GM12878 (cell line): ENCODE results near the gene PTPN14.

Source experiments
- BCL3 ChIP-seq: IDR thresholded peaks from 2 replicates; pipeline ENCODE4 v1.6.1; 2011; ENCODE audit warnings: borderline replicate concordance, low read depth, mild to moderate bottlenecking, moderate library complexity, low read length; ENCODE audit not compliant: insufficient read depth, poor library complexity, severe bottlenecking
- CHD4 ChIP-seq: fragments of 200-600 bp; sonication (generic); IDR thresholded peaks from 2 replicates; pipeline ENCODE4 v1.6.1; 2016; ENCODE audit warnings: mild to moderate bottlenecking
- EZH2 ChIP-seq: IDR thresholded peaks from 2 replicates; pipeline ENCODE4 v1.6.1; 2012; ENCODE audit warnings: low read depth, mild to moderate bottlenecking, control low read depth, inconsistent platforms, low read length, borderline replicate concordance; ENCODE audit not compliant: control insufficient read depth
- HDAC6 ChIP-seq: fragments of 200-600 bp; sonication (generic); IDR thresholded peaks from one replicate; pipeline ENCODE4 v1.8.0; 2017; ENCODE audit warnings: antibody characterized with exemption; ENCODE audit not compliant: unreplicated experiment
- MTA2 ChIP-seq: fragments of 450-650 bp; IDR thresholded peaks from 2 replicates; pipeline ENCODE4 v1.6.1; 2016; ENCODE audit warnings: low read depth, mild to moderate bottlenecking, moderate library complexity
- MXI1 ChIP-seq: fragments of 150-350 bp; IDR thresholded peaks from 2 replicates; pipeline ENCODE4 v1.6.1; 2011; ENCODE audit warnings: low read depth, mild to moderate bottlenecking, inconsistent platforms, low read length, improper control_type of control experiment
- POLR2A ChIP-seq: IDR thresholded peaks from 2 replicates; pipeline ENCODE4 v1.6.1; 2011; ENCODE audit warnings: low read depth, mild to moderate bottlenecking, low read length
- POLR2AphosphoS5 ChIP-seq: IDR thresholded peaks from 2 replicates; pipeline ENCODE4 v1.6.1; 2011; ENCODE audit warnings: mild to moderate bottlenecking, low read length, inconsistent platforms
- SREBF1 ChIP-seq: IDR thresholded peaks from 2 replicates; pipeline ENCODE4 v1.6.1; 2012; ENCODE audit warnings: mild to moderate bottlenecking, low read length
- YY1 ChIP-seq: IDR thresholded peaks from 2 replicates; pipeline ENCODE4 v1.6.1; 2011; ENCODE audit warnings: low read depth, mild to moderate bottlenecking, low read length
- ZBTB33 ChIP-seq: fragments of 450-650 bp; IDR thresholded peaks from 2 replicates; pipeline ENCODE4 v1.6.1; 2017; ENCODE audit warnings: mild to moderate bottlenecking
- TF ChIP-seq, protein P1 (sequence below), 3 experiments: IDR thresholded peaks in 2 of 3; conservative IDR thresholded peaks in 1 of 3; 2 replicates each; pipeline ENCODE4 v1.5.1; 2011; ENCODE audit warnings: low read depth in 3 of 3, low read length in 3 of 3, mild to moderate bottlenecking in 3 of 3, control low read depth in 2 of 3, moderate library complexity in 2 of 3, inconsistent platforms in 1 of 3, mixed read lengths in 1 of 3; ENCODE audit not compliant: control insufficient read depth in 2 of 3, insufficient read depth in 1 of 3; ENCODE audit errors: extremely low read depth in 1 of 3
- TF ChIP-seq, protein P2 (sequence below): fragments of 450-650 bp; IDR thresholded peaks from 2 replicates; pipeline ENCODE4 v1.6.1; 2016; ENCODE audit warnings: mild to moderate bottlenecking
- TF ChIP-seq, protein P3 (sequence below): fragments of 450-650 bp; IDR thresholded peaks from 2 replicates; pipeline ENCODE4 v1.6.1; 2018; ENCODE audit warnings: mild to moderate bottlenecking, low read depth, moderate library complexity; ENCODE audit not compliant: partially characterized antibody

- TF ChIP-seq MXI1: no peak
- TF ChIP-seq, protein P1, sequence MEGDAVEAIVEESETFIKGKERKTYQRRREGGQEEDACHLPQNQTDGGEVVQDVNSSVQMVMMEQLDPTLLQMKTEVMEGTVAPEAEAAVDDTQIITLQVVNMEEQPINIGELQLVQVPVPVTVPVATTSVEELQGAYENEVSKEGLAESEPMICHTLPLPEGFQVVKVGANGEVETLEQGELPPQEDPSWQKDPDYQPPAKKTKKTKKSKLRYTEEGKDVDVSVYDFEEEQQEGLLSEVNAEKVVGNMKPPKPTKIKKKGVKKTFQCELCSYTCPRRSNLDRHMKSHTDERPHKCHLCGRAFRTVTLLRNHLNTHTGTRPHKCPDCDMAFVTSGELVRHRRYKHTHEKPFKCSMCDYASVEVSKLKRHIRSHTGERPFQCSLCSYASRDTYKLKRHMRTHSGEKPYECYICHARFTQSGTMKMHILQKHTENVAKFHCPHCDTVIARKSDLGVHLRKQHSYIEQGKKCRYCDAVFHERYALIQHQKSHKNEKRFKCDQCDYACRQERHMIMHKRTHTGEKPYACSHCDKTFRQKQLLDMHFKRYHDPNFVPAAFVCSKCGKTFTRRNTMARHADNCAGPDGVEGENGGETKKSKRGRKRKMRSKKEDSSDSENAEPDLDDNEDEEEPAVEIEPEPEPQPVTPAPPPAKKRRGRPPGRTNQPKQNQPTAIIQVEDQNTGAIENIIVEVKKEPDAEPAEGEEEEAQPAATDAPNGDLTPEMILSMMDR (IDR thresholded peaks at IDR 0.05 in 2 of 3, conservative IDR thresholded peaks at IDR 0.05 in 1 of 3; ENCODE audit: control insufficient read depth in 2 of 3, extremely low read depth in 1 of 3, insufficient read depth in 1 of 3, low read depth in 3 of 3, low read length in 3 of 3): no peak
- no peak for TF ChIP-seq BCL3
- no peak for TF ChIP-seq EZH2
- TF ChIP-seq MTA2: no peak
- no peak for TF ChIP-seq HDAC6
- no peak for TF ChIP-seq POLR2A
- TF ChIP-seq, protein P2, sequence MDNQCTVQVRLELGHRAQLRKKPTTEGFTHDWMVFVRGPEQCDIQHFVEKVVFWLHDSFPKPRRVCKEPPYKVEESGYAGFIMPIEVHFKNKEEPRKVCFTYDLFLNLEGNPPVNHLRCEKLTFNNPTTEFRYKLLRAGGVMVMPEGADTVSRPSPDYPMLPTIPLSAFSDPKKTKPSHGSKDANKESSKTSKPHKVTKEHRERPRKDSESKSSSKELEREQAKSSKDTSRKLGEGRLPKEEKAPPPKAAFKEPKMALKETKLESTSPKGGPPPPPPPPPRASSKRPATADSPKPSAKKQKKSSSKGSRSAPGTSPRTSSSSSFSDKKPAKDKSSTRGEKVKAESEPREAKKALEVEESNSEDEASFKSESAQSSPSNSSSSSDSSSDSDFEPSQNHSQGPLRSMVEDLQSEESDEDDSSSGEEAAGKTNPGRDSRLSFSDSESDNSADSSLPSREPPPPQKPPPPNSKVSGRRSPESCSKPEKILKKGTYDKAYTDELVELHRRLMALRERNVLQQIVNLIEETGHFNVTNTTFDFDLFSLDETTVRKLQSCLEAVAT: no peak
- no peak for TF ChIP-seq CHD4
- no peak for TF ChIP-seq ZBTB33
- TF ChIP-seq, protein P3, sequence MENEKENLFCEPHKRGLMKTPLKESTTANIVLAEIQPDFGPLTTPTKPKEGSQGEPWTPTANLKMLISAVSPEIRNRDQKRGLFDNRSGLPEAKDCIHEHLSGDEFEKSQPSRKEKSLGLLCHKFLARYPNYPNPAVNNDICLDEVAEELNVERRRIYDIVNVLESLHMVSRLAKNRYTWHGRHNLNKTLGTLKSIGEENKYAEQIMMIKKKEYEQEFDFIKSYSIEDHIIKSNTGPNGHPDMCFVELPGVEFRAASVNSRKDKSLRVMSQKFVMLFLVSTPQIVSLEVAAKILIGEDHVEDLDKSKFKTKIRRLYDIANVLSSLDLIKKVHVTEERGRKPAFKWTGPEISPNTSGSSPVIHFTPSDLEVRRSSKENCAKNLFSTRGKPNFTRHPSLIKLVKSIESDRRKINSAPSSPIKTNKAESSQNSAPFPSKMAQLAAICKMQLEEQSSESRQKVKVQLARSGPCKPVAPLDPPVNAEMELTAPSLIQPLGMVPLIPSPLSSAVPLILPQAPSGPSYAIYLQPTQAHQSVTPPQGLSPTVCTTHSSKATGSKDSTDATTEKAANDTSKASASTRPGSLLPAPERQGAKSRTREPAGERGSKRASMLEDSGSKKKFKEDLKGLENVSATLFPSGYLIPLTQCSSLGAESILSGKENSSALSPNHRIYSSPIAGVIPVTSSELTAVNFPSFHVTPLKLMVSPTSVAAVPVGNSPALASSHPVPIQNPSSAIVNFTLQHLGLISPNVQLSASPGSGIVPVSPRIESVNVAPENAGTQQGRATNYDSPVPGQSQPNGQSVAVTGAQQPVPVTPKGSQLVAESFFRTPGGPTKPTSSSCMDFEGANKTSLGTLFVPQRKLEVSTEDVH: no peak
- TF ChIP-seq POLR2AphosphoS5: no peak
- TF ChIP-seq YY1: no peak
- TF ChIP-seq SREBF1: no peak
Observed at GRCh38 chr1:214571281-214571680, 19.9 kb upstream of the PTPN14 start.
